KMS-11 (cell line): Measurements from ENCODE around the gene PTPRU.

Experiments used
- H2AFZ ChIP-seq: fragments of 200-600 bp; sonication (generic); 2 replicates; pipeline ENCODE4 v1.6.1; 2016; ENCODE audit warnings: antibody characterized with exemption, mixed run types, low read depth
- H3K27ac ChIP-seq: fragments of 200-600 bp; sonication (generic); 2 replicates; pipeline ENCODE4 v1.6.1; 2016; ENCODE audit warnings: mild to moderate bottlenecking, mixed run types
- H3K27me3 ChIP-seq: fragments of 200-600 bp; sonication (generic); 2 replicates; pipeline ENCODE4 v1.6.1; 2017; ENCODE audit warnings: mild to moderate bottlenecking, low read depth, mixed run types, moderate library complexity; ENCODE audit not compliant: insufficient read depth
- H3K36me3 ChIP-seq: fragments of 200-600 bp; sonication (generic); 2 replicates; pipeline ENCODE4 v1.6.1; 2017; ENCODE audit warnings: mild to moderate bottlenecking, mixed run types; ENCODE audit not compliant: insufficient read depth
- H3K4me1 ChIP-seq: fragments of 200-600 bp; sonication (generic); 2 replicates; pipeline ENCODE4 v1.6.1; 2016; ENCODE audit warnings: mild to moderate bottlenecking, low read depth, mixed run types; ENCODE audit not compliant: poor library complexity, severe bottlenecking
- H3K4me2 ChIP-seq: fragments of 200-600 bp; sonication (generic); 2 replicates; pipeline ENCODE4 v1.7.0; 2016; ENCODE audit warnings: mild to moderate bottlenecking, mixed run types
- H3K4me3 ChIP-seq: fragments of 200-600 bp; sonication (generic); IDR thresholded peaks from 2 replicates; pipeline ENCODE4 v1.6.1; 2017; ENCODE audit warnings: low read depth, low read length, mixed read lengths; ENCODE audit not compliant: insufficient read depth
- H3K79me2 ChIP-seq: fragments of 200-600 bp; sonication (generic); 2 replicates; pipeline ENCODE4 v1.6.1; 2016; ENCODE audit warnings: low read depth, mixed run types; ENCODE audit not compliant: insufficient read depth
- H3K9ac ChIP-seq: fragments of 200-600 bp; sonication (generic); 2 replicates; pipeline ENCODE4 v1.6.1; 2016; ENCODE audit warnings: mild to moderate bottlenecking, mixed run types
- H4K20me1 ChIP-seq: fragments of 200-600 bp; sonication (generic); 2 replicates; pipeline ENCODE4 v1.6.1; 2016; ENCODE audit warnings: mild to moderate bottlenecking, mixed run types; ENCODE audit not compliant: insufficient read depth
- TF ChIP-seq, protein P1 (sequence below): fragments of 200-600 bp; sonication (generic); conservative IDR thresholded peaks from 2 replicates; pipeline ENCODE4 v1.6.1; 2017; ENCODE audit warnings: low read depth, mild to moderate bottlenecking, antibody characterized with exemption, low read length, moderate library complexity, mixed read lengths

The PTPRU gene

GRCh38 chr1:29320156-29320940 is 84.0 kb downstream of the PTPRU start:
- no peak overlapping the region for H3K9ac ChIP-seq
- no peaks in the 10 kb centered on the region for H4K20me1 ChIP-seq
- H3K4me1 ChIP-seq, result no peaks in the 10 kb centered on the region
- no peaks in the 10 kb centered on the region for H3K79me2 ChIP-seq
- no peaks in the 10 kb centered on the region for H3K36me3 ChIP-seq
- H3K27me3 ChIP-seq, result peaks cover 10% of the 10 kb centered on the region; the same call in 1 of the 2 replicates
- no peak overlapping the region for H3K4me3 ChIP-seq
- H3K4me2 ChIP-seq, result no peak overlapping the region
- no peak overlapping the region for H2AFZ ChIP-seq
- TF ChIP-seq, protein P1, sequence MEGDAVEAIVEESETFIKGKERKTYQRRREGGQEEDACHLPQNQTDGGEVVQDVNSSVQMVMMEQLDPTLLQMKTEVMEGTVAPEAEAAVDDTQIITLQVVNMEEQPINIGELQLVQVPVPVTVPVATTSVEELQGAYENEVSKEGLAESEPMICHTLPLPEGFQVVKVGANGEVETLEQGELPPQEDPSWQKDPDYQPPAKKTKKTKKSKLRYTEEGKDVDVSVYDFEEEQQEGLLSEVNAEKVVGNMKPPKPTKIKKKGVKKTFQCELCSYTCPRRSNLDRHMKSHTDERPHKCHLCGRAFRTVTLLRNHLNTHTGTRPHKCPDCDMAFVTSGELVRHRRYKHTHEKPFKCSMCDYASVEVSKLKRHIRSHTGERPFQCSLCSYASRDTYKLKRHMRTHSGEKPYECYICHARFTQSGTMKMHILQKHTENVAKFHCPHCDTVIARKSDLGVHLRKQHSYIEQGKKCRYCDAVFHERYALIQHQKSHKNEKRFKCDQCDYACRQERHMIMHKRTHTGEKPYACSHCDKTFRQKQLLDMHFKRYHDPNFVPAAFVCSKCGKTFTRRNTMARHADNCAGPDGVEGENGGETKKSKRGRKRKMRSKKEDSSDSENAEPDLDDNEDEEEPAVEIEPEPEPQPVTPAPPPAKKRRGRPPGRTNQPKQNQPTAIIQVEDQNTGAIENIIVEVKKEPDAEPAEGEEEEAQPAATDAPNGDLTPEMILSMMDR, result no peak
- no peak overlapping the region for H3K27ac ChIP-seq

DNA sequence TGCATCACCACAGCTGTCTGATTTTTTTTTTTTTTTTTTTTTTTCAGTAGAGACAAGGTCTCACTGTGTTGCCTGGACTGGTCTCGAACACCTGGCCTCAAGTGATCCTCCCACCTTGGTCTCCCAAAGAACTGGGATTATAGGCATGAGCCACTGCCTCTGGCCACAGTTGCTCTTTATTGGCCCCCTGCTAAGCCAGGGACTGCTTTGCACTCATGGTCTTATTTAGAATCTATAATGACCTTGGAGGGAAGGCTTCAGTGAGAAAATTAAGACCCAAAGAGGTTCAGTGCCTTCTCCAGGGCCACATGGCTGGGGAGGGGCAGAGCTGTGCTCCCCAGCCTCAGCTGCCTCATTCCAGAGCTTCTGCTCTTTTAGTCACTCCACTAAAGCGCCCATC is 84.9 kb downstream of the PTPRU start:
- H3K36me3 ChIP-seq, result no peaks in the 10 kb centered on the region
- H3K79me2 ChIP-seq, result no peaks in the 10 kb centered on the region
- TF ChIP-seq, protein P1, result no peak
- no peak overlapping the region for H3K27ac ChIP-seq
- H3K4me2 ChIP-seq, result no peak overlapping the region
- no peak overlapping the region for H2AFZ ChIP-seq
- H3K27me3 ChIP-seq, result peaks cover 10% of the 10 kb centered on the region; the same call in 1 of the 2 replicates
- H3K9ac ChIP-seq, result no peak overlapping the region
- H4K20me1 ChIP-seq, result no peaks in the 10 kb centered on the region
- H3K4me3 ChIP-seq, result no peak overlapping the region
- H3K4me1 ChIP-seq, result no peaks in the 10 kb centered on the region

- H3K36me3 ChIP-seq, result no peaks in the 10 kb centered on the region
- no peak overlapping the region for H3K4me2 ChIP-seq
- no peaks in the 10 kb centered on the region for H3K79me2 ChIP-seq
- no peak overlapping the region for H2AFZ ChIP-seq
- H3K4me3 ChIP-seq, result no peak overlapping the region
- no peak overlapping the region for H3K27ac ChIP-seq
- TF ChIP-seq, protein P1, result no peak
- peaks cover 9% of the 10 kb centered on the region; the same call in 1 of the 2 replicates for H3K27me3 ChIP-seq
- H4K20me1 ChIP-seq, result no peaks in the 10 kb centered on the region
- H3K9ac ChIP-seq, result no peak overlapping the region
- H3K4me1 ChIP-seq, result no peaks in the 10 kb centered on the region
Observed at GRCh38 chr1:29322147-29322694, 85.9 kb downstream of the PTPRU start.

DNA sequence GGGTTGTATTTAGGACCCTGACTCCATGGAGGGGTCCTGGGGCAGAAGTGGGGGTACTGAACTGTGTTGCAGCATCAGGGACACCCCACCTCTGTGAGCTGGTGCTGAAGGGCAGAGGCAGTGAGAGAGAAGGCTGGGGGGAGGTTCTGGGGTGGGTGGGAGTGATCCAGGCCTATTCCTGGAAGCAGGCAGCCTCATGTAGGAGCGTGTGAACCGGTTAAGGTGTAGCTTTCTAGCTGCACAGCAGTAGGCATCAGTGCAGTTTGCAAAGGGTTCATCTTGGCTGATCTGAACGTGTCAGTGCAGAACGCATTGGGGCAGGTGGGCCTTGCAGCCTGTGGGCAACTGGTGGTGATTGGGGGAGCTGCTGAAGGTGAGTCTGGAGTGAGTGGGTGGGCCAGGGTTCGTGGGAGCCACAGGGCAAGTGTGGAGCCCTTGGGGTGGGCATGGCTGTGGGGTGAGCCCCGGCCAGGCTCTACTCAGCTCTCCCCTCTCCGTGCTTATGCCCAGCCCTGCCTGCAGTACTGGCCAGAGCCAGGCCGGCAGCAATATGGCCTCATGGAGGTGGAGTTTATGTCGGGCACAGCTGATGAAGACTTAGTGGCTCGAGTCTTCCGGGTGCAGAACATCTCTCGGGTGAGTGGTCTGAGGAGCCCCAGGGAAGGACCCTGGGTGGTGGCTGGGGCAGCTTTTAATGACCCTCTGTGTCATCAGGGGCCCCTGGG is 86.7 kb downstream of the PTPRU start:
- Histone ChIP-seq H4K20me1 (no peaks in the 10 kb centered on the region), H3K79me2 (no peaks in the 10 kb centered on the region), H3K27ac (no peak overlapping the region), H2AFZ (no peak overlapping the region), H3K4me1 (no peaks in the 10 kb centered on the region), H3K4me3 (no peak overlapping the region), H3K4me2 (no peak overlapping the region), H3K27me3 (peaks cover 10% of the 10 kb centered on the region; the same call in 1 of the 2 replicates), H3K9ac (no peak overlapping the region), H3K36me3 (no peaks in the 10 kb centered on the region)
- TF ChIP-seq, protein P1, result no peak
